Vagina (tissue), 2 donors: ENCODE data around the gene CCDC82. TPM values are rescaled to one million over a fixed set of nuclear protein-coding genes. Genes with fewer than 3 reads are reported as not detected.
A peak's percentile ranks its signal among the peaks of the same experiment; 100 is the strongest.

ENCODE experiments used
- DNase-seq, 2 donors: peaks; one replicate each; pipeline ENCODE4 v3.0.0-alpha.2; 2017; ENCODE audit errors: extremely low spot score in 2 of 2
- H3K27ac ChIP-seq: fragments of 200-600 bp; sonication (generic); one replicate; pipeline ENCODE4 v1.5.1; 2019
- H3K27me3 ChIP-seq: fragments of 200-600 bp; sonication (generic); one replicate; pipeline ENCODE4 v1.5.1; 2019
- H3K36me3 ChIP-seq, 2 donors: fragments of 200-600 bp; sonication (generic); one replicate each; pipeline ENCODE4 v1.5.1; 2017 to 2019
- H3K4me1 ChIP-seq: fragments of 200-600 bp; sonication (generic); one replicate; pipeline ENCODE4 v1.5.1; 2019
- H3K4me3 ChIP-seq, 2 donors: fragments of 200-600 bp; sonication (generic); 1 replicate in 1 of 2; 2 replicates in 1 of 2; pipeline ENCODE4 v1.5.1; 2016 to 2019
- H3K9me3 ChIP-seq: fragments of 200-600 bp; sonication (generic); one replicate; pipeline ENCODE4 v1.5.1; 2019
- POLR2A ChIP-seq, 2 donors: fragments of 450-650 bp; IDR thresholded peaks; one replicate each; pipeline ENCODE4 v1.6.1; 2017; ENCODE audit warnings: antibody characterized with exemption in 2 of 2, mild to moderate bottlenecking in 2 of 2, moderate library complexity in 2 of 2
- POLR2AphosphoS5 ChIP-seq, 2 donors: sonication (generic); formaldehyde crosslinking; IDR thresholded peaks; one replicate each; pipeline ENCODE4 v1.9.0; 2017; ENCODE audit warnings: antibody characterized with exemption in 2 of 2, mild to moderate bottlenecking in 2 of 2, low read depth in 1 of 2; ENCODE audit not compliant: insufficient read depth in 1 of 2
- intact Hi-C: fragments of 100-400 bp; cut with DNase I; formaldehyde crosslinking; loops from one replicate; pipeline ENCODE4 v1.15.1; 2023
- microRNA counts, 2 donors: library from miRNA; unstranded; fragments of <30 nt; microRNA quantifications; one replicate each; lab custom pipeline; 2016 to 2017
- microRNA-seq: library from miRNA; unstranded; fragments of <30 nt; microRNA quantifications from one replicate; pipeline ENCODE4, GENCODE V29; 2017; ENCODE audit warnings: borderline number of aligned reads, borderline replicate concordance
- small RNA-seq: library from RNA; depleted of rRNA; stranded (forward); fragments of <200 nt; gene quantifications from one replicate; pipeline ENCODE3, GENCODE V24; 2016
- total RNA-seq: library from RNA; depleted of rRNA; stranded (reverse); fragments of >200 nt; gene quantifications from one replicate; pipeline ENCODE4 v1.2.3, GENCODE V29; 2016
- TF ChIP-seq, protein P1 (sequence below), 3 experiments: fragments of 450-650 bp in 2 of 3; fragments of 200-600 bp in 1 of 3; sonication (generic) in 1 of 3; IDR thresholded peaks; one replicate each; pipeline ENCODE4 v1.5.1; 2017 to 2019; ENCODE audit warnings: antibody characterized with exemption in 3 of 3, mild to moderate bottlenecking in 2 of 3, moderate library complexity in 2 of 3

Gene CCDC82
- total RNA-seq, 1 donor from 2014 or later: 29.5 TPM

DNA sequence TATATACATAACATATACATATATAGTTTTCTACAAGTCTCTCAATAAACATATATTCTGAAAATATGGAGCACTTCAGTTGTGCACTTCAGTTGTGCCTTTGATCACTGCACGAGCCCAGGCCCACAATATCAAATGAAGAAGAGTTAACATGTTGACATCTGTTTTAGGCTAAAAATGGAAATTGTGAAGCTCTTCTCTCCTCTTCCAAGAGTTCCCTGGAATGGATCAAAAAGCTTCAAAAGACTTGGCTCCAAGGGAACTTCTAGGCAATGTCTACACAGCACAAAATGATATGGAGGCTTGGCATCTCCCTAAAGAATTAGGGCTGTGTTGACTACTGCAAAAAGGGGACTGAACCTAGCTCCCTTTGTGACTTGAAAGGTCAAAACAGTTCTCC, 83.6 kb downstream of the CCDC82 start:
- no peak for DNase-seq
- Histone ChIP-seq H3K4me3 (no peak overlapping the region), H3K27me3 (no peaks in the 10 kb centered on the region), H3K4me1 (peaks cover 91% of the 10 kb centered on the region), H3K36me3 (no peaks in the 10 kb centered on the region), H3K9me3 (no peaks in the 10 kb centered on the region), H3K27ac (peak overlapping the region; percentile 78)
- intact Hi-C loops: no loop called here
- no peak for TF ChIP-seq POLR2A (IDR thresholded peaks at IDR 0.05)
- TF ChIP-seq, protein P1, sequence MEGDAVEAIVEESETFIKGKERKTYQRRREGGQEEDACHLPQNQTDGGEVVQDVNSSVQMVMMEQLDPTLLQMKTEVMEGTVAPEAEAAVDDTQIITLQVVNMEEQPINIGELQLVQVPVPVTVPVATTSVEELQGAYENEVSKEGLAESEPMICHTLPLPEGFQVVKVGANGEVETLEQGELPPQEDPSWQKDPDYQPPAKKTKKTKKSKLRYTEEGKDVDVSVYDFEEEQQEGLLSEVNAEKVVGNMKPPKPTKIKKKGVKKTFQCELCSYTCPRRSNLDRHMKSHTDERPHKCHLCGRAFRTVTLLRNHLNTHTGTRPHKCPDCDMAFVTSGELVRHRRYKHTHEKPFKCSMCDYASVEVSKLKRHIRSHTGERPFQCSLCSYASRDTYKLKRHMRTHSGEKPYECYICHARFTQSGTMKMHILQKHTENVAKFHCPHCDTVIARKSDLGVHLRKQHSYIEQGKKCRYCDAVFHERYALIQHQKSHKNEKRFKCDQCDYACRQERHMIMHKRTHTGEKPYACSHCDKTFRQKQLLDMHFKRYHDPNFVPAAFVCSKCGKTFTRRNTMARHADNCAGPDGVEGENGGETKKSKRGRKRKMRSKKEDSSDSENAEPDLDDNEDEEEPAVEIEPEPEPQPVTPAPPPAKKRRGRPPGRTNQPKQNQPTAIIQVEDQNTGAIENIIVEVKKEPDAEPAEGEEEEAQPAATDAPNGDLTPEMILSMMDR (IDR thresholded peaks at IDR 0.05): no peak
- no peak for TF ChIP-seq POLR2AphosphoS5 (IDR thresholded peaks at IDR 0.05; ENCODE audit: insufficient read depth in 1 of 2, low read depth in 1 of 2)

DNA sequence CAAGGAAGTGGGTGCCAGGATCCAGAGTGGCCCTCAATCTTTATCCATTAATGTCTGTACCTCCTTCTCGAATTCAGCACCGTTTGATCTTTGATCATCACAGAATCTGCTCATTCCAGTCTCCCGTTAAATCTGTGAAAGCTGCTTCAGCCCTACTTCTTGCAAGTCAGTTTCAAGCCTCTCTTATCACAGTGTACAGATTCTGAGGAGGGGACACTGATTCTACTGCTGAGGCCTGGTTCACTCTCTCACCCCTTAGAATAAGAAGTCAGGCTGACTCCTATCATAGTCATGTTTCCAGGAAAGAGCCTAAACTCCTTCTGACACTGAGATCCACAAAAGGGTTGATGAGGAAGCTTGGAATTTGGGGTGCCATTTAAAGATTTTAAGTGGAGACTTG, 85.7 kb downstream of the CCDC82 start:
- H3K4me3 ChIP-seq: no peak overlapping the region
- H3K4me1 ChIP-seq: peaks cover 88% of the 10 kb centered on the region
- no peaks in the 10 kb centered on the region for H3K9me3 ChIP-seq
- H3K27ac ChIP-seq: no peak overlapping the region
- intact Hi-C loops: no loop called here
- no peak for DNase-seq
- H3K36me3 ChIP-seq: no peaks in the 10 kb centered on the region
- H3K27me3 ChIP-seq: no peaks in the 10 kb centered on the region
- no peak for TF ChIP-seq POLR2AphosphoS5 (IDR thresholded peaks at IDR 0.05; ENCODE audit: insufficient read depth in 1 of 2, low read depth in 1 of 2)
- TF ChIP-seq POLR2A (IDR thresholded peaks at IDR 0.05): no peak
- TF ChIP-seq, protein P1 (IDR thresholded peaks at IDR 0.05): no peak

DNA sequence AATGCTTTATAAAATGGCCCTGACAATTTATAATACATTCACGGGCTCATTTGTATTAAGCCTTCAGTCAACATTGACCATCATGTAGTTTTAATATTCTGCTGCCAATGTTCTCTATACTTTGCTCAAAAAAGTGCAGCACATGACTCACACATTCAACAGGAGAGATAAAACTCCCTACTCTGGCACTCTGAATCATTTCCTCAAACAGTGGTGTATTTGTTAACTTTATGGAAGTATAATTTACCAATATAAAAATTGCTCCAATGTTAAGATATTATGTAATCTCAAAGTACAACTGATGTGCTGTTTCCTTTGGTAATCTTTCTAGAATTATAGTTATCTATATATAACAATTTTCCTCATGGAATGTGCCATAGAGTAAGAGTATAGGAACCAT, 86.6 kb downstream of the CCDC82 start:
- H3K27me3 ChIP-seq: no peaks in the 10 kb centered on the region
- intact Hi-C loops: no loop called here
- no peak overlapping the region for H3K27ac ChIP-seq
- no peak for DNase-seq
- peak in 1 of 2 donors; percentile 61 for TF ChIP-seq POLR2AphosphoS5 (IDR thresholded peaks at IDR 0.05; ENCODE audit: insufficient read depth in 1 of 2, low read depth in 1 of 2)
- TF ChIP-seq, protein P1 (IDR thresholded peaks at IDR 0.05): no peak
- H3K36me3 ChIP-seq: no peaks in the 10 kb centered on the region
- no peak overlapping the region for H3K4me3 ChIP-seq
- no peaks in the 10 kb centered on the region for H3K9me3 ChIP-seq
- peaks cover 79% of the 10 kb centered on the region for H3K4me1 ChIP-seq

MicroRNAs encoded within 50 kb of the gene (microRNA counts, 767-probe panel; counts per million panel counts)
- 261 to 2,103 counts per million in 2 donors for microRNA hsa-miR-1260b (lab: Ali Mortazavi, UCI)

Small RNAs within 50 kb of the gene (microRNA-seq; reads per million reads assigned to microRNA genes)
- not detected for gene MIR1260B

Small RNAs within 50 kb of the gene (small RNA-seq; reads per million reads assigned to genes)
- not detected for gene MIR1260B

Other genes with a start within 250 kb of the CCDC82 start
- gene MAML2, start 46.7 kb downstream of the CCDC82 start, total RNA-seq: 36.3 TPM
- 5.4 TPM for gene JRKL, start 101 bp upstream of the CCDC82 start, total RNA-seq